Measurements from ENCODE around the gene CENPP.

Gene CENPP

GRCh38 chr9:92644278-92644677 lies 318.5 kb downstream of the CENPP start:
- DNase-seq: no peak

- no peak for DNase-seq
These were observed 319.3 kb downstream of the CENPP start for GRCh38 chr9:92645041-92645440.

- DNase-seq: no peak
These were observed 322.1 kb downstream of the CENPP start for GRCh38 chr9:92647671-92648473.

GRCh38 chr9:92648474-92648971 lies 322.8 kb downstream of the CENPP start:
- no peak for DNase-seq

GRCh38 chr9:92649007-92649406 lies 323.3 kb downstream of the CENPP start:
- no peak for DNase-seq

- DNase-seq: no peak
These were observed 324.5 kb downstream of the CENPP start for GRCh38 chr9:92650296-92650695.

GRCh38 chr9:92650839-92651621 lies 325.3 kb downstream of the CENPP start:
- no peak for DNase-seq

- no peak for DNase-seq
These were observed 326.7 kb downstream of the CENPP start for GRCh38 chr9:92652461-92652860.

- no peak for DNase-seq
These were observed 328.9 kb downstream of the CENPP start for GRCh38 chr9:92654481-92655301.

- DNase-seq: no peak
These were observed 329.6 kb downstream of the CENPP start for GRCh38 chr9:92655366-92655765.

- no peak for DNase-seq
These were observed 330.3 kb downstream of the CENPP start for GRCh38 chr9:92655896-92656536.

GRCh38 chr9:92656537-92656925 lies 330.8 kb downstream of the CENPP start:
- no peak for DNase-seq

- no peak for DNase-seq
These were observed 331.7 kb downstream of the CENPP start for GRCh38 chr9:92657296-92658094.

GRCh38 chr9:92658176-92658575 lies 332.4 kb downstream of the CENPP start:
- no peak for DNase-seq

- DNase-seq: no peak
These were observed 332.9 kb downstream of the CENPP start for GRCh38 chr9:92658611-92659010.

- DNase-seq: no peak
These were observed 333.8 kb downstream of the CENPP start for GRCh38 chr9:92659601-92660000.

GRCh38 chr9:92660266-92660665 lies 334.5 kb downstream of the CENPP start:
- no peak for DNase-seq

- DNase-seq: no peak
These were observed 335.4 kb downstream of the CENPP start for GRCh38 chr9:92661127-92661526.

- DNase-seq: no peak
These were observed 336.0 kb downstream of the CENPP start for GRCh38 chr9:92661743-92662142.

GRCh38 chr9:92663126-92663525 lies 337.4 kb downstream of the CENPP start:
- DNase-seq: no peak

- no peak for DNase-seq
These were observed 338.2 kb downstream of the CENPP start for GRCh38 chr9:92663951-92664350.

Data from NCI-H1105 treated with DMSO at 0.1 percent for 48 hours (cell line).